GM19193 (cell line): ENCODE data around the gene POLA1.

Experiments
- POLR2A ChIP-seq: IDR thresholded peaks from 4 replicates; pipeline ENCODE4 v1.6.1; 2011; ENCODE audit not compliant: insufficient read depth, insufficient read length; ENCODE audit errors: extremely low read depth

The POLA1 gene

GRCh38 chrX:25010784-25011588, 317.3 kb downstream of the POLA1 start:
- TF ChIP-seq POLR2A: no peak

GRCh38 chrX:25011589-25012432, 318.1 kb downstream of the POLA1 start:
- TF ChIP-seq POLR2A: no peak

- no peak for TF ChIP-seq POLR2A
These were observed 318.7 kb downstream of the POLA1 start for GRCh38 chrX:25012433-25012735.

GRCh38 chrX:25012793-25013631, 319.3 kb downstream of the POLA1 start:
- no peak for TF ChIP-seq POLR2A

- no peak for TF ChIP-seq POLR2A
These were observed 320.1 kb downstream of the POLA1 start for GRCh38 chrX:25013632-25014365.

GRCh38 chrX:25014366-25014838, 320.7 kb downstream of the POLA1 start:
- no peak for TF ChIP-seq POLR2A

GRCh38 chrX:25015486-25016360, 322.0 kb downstream of the POLA1 start, which contains the start of gene ARX:
Gene ARX (minus strand): TSS chrX:25015965. CDS start chrX:25015737, 228 bp downstream.
- no peak for TF ChIP-seq POLR2A

- no peak for TF ChIP-seq POLR2A
These were observed 322.6 kb downstream of the POLA1 start for GRCh38 chrX:25016361-25016671.

GRCh38 chrX:25016938-25017598, 323.4 kb downstream of the POLA1 start:
- no peak for TF ChIP-seq POLR2A

GRCh38 chrX:25017667-25018247, 324.0 kb downstream of the POLA1 start:
- no peak for TF ChIP-seq POLR2A

GRCh38 chrX:25018682-25019081, 325.0 kb downstream of the POLA1 start:
- TF ChIP-seq POLR2A: no peak

- no peak for TF ChIP-seq POLR2A
These were observed 326.1 kb downstream of the POLA1 start for GRCh38 chrX:25019707-25020390.

- TF ChIP-seq POLR2A: no peak
These were observed 326.7 kb downstream of the POLA1 start for GRCh38 chrX:25020391-25020904.
